BJ (cell line): ENCODE measurements around the gene CTDSP2. TPM values are rescaled to one million over a fixed set of nuclear protein-coding genes. Genes with fewer than 3 reads are reported as not detected.

ENCODE experiments used
- CTCF ChIA-PET: fragments of 350-600 bp; formaldehyde crosslinking; extraction: SDS; loops from one replicate; lab custom pipeline; 2021; ENCODE audit warnings: antibody characterized with exemption, inconsistent platforms; lab: Yijun Ruan, JAX
- POLR2A ChIA-PET: fragments of 300-600 bp; sonication (Branson Sonifier 250); formaldehyde crosslinking; extraction: SDS; loops from one replicate; lab custom pipeline; 2021; ENCODE audit warnings: antibody characterized with exemption; lab: Charles Lee
- DNase-seq: peaks from one replicate; pipeline ENCODE4 v3.0.0-alpha.2; 2011; ENCODE audit warnings: low read depth
- H3K27me3 ChIP-seq: 2 replicates; pipeline ENCODE4 v1.6.0; 2011; ENCODE audit warnings: low read length; ENCODE audit not compliant: control insufficient read depth, insufficient read depth
- H3K36me3 ChIP-seq: 2 replicates; pipeline ENCODE4 v1.5.1; 2011; ENCODE audit warnings: low read length; ENCODE audit not compliant: control insufficient read depth, insufficient read depth
- H3K4me3 ChIP-seq: 2 replicates; pipeline ENCODE4 v1.5.1; 2011; ENCODE audit warnings: low read depth, mild to moderate bottlenecking, control low read depth, low read length
- CTCF ChIP-seq: IDR thresholded peaks from 2 replicates; pipeline ENCODE4 v1.5.1; 2011; ENCODE audit warnings: low read depth, mild to moderate bottlenecking, control low read depth, inconsistent platforms, low read length, moderate library complexity; ENCODE audit not compliant: insufficient read depth
- polyA plus RNA-seq: library from polyadenylated mRNA; depleted of rRNA; stranded (reverse); fragments of >200 nt; gene quantifications from 2 replicates; pipeline ENCODE4 v1.2.3, GENCODE V29; 2011

The CTDSP2 gene
- polyA plus RNA-seq, 1 experiment, result 284 TPM

GRCh38 chr12:57893431-57894353 is 47.2 kb upstream of the CTDSP2 start:
- CTCF ChIA-PET, result interaction anchor here (0.7 to 4.5 kb wide), 12 partner anchors 11 to 1772 kb away, joined by 3 to 35 read pairs (median 4); partner anchors contain the start of gene CTDSP2
- peak; percentile 91 for DNase-seq
- H3K27me3 ChIP-seq, result no peaks in the 10 kb centered on the region
- TF ChIP-seq CTCF, result peak; percentile 37
- H3K36me3 ChIP-seq, result no peaks in the 10 kb centered on the region
- POLR2A ChIA-PET, result interaction anchor here (0.5 to 1.1 kb wide), 3 partner anchors 29 to 49 kb away, joined by 3 to 5 read pairs (median 3); no protein-coding TSS in a partner anchor
- no peak overlapping the region for H3K4me3 ChIP-seq

- no peak for TF ChIP-seq CTCF
- Histone ChIP-seq H3K4me3 (no peak overlapping the region), H3K36me3 (no peaks in the 10 kb centered on the region), H3K27me3 (no peaks in the 10 kb centered on the region)
- DNase-seq, result no peak
- CTCF ChIA-PET, result interaction anchor here (1.2 to 1.5 kb wide), 3 partner anchors 39 to 50 kb away, joined by 3 to 5 read pairs (median 5); no protein-coding TSS in a partner anchor
- POLR2A ChIA-PET, result no interaction called here
Observed at GRCh38 chr12:57892232-57892972, 45.9 kb upstream of the CTDSP2 start.

GRCh38 chr12:57891542-57892228 is 45.2 kb upstream of the CTDSP2 start:
- Histone ChIP-seq H3K27me3 (no peaks in the 10 kb centered on the region), H3K4me3 (no peak overlapping the region), H3K36me3 (no peaks in the 10 kb centered on the region)
- ChIA-PET POLR2A (no interaction called here), CTCF (interaction anchor here (1.2 kb wide), 1 partner anchor 38 kb away, joined by 3 read pairs; no protein-coding TSS in a partner anchor)
- DNase-seq, result no peak
- no peak for TF ChIP-seq CTCF

GRCh38 chr12:57890191-57891115 is 43.9 kb upstream of the CTDSP2 start:
- Histone ChIP-seq H3K4me3 (no peak overlapping the region), H3K27me3 (no peaks in the 10 kb centered on the region), H3K36me3 (no peaks in the 10 kb centered on the region)
- ChIA-PET POLR2A (interaction anchor here (2.5 kb wide), 1 partner anchor 44 kb away, joined by 11 read pairs; the partner anchor contains the start of gene CTDSP2), CTCF (interaction anchor here (0.9 to 2.5 kb wide), 3 partner anchors 43 to 58 kb away, joined by 3 to 8 read pairs (median 3); no protein-coding TSS in a partner anchor)
- DNase-seq, result no peak
- no peak for TF ChIP-seq CTCF
